Measurements from ENCODE around the gene CAMTA2. TPM values are rescaled to one million over a fixed set of nuclear protein-coding genes. Genes with fewer than 3 reads are reported as not detected.

CAMTA2 gene
- total and polyA plus RNA-seq, 9 of the 15 experiments (the other 6 are each of a cell fraction or from before 2014, with no cell fraction given), result 0.24 to 25.1 (median 6.3) TPM

GRCh38 chr17:4947411-4948165, 39.9 kb downstream of the CAMTA2 start (continued):
- TF ChIP-seq EGR1 (conservative IDR thresholded peaks at IDR 0.05), result 0 out of 2 replicates have a peak, but pooled peaks have one; percentile 12
- TF ChIP-seq GATAD2B (IDR thresholded peaks at IDR 0.05; ENCODE audit: borderline replicate concordance), result no peak
- no peak for TF ChIP-seq HIVEP1 (CRISPR knock-in tag; IDR thresholded peaks at IDR 0.05)
- no peak for TF ChIP-seq ZC3H11A (IDR thresholded peaks at IDR 0.05; ENCODE audit: low read depth, low read length)
- no peak for TF ChIP-seq POLR3G (IDR thresholded peaks at IDR 0.05; ENCODE audit: extremely low read depth, insufficient read length, insufficient replicate concordance)
- TF ChIP-seq HNRNPL (IDR thresholded peaks at IDR 0.05; ENCODE audit: low read depth, low read length), result peak; percentile 84
- no peak for TF ChIP-seq NONO (IDR thresholded peaks at IDR 0.05; ENCODE audit: low read depth in 2 of 2, low read length in 1 of 2)
- TF ChIP-seq RBFOX2 (IDR thresholded peaks at IDR 0.05; ENCODE audit: low read depth, low read length), result peak; percentile 95
- TF ChIP-seq BRD4 (IDR thresholded peaks at IDR 0.05), result 0 out of 2 replicates have a peak, but pooled peaks have one; percentile 61
- TF ChIP-seq MAZ (CRISPR knock-in tag; conservative IDR thresholded peaks at IDR 0.05 in 1 of 2, IDR thresholded peaks at IDR 0.05 in 1 of 2), result peak; percentile 57 to 77; a peak in 2 of 4 replicates
- TF ChIP-seq TEAD1 (CRISPR knock-in tag; IDR thresholded peaks at IDR 0.05), result 0 out of 4 replicates have a peak, but pooled peaks of 1 of the 2 experiments have one; percentile 27
